ENCODE measurements around the gene FAM13A. TPM values are rescaled to one million over a fixed set of nuclear protein-coding genes. Genes with fewer than 3 reads are reported as not detected.

FAM13A gene
- total and polyA plus RNA-seq, 2 of the 8 experiments (the other 6 are each of a cell fraction or from before 2014, with no cell fraction given): 7.1 to 16.5 TPM

DNA sequence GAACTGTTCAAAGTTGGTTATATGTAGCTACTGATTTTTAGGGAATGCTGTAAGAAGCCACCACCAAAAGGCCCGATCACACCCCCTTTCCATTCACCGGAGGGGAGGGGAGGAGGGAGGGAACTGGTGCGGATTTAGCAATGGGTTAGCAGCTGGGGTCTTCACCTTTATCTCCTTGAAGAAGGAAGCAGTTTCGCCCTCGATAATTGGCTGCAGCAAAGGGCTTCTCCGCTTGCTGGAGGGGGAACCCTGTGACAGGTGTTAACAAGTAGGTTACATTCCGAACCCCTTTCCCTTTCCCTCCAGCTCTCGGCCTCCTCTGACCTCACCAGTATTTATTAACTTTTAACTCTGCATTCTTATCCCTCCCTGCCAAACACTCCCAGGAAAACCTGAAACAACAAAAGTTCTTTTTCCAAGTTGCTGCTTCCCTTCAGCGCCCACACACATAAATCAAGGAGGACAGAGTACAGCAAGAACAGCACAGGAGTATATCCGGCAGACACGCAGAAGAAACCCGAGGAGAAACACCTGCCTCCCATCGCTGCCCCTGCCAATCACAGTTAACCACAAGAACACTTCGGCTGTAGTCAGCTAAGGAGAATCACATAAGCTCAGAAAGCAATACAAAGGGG is 319.6 kb downstream of the FAM13A start (continued):
- TF ChIP-seq, protein P1, sequence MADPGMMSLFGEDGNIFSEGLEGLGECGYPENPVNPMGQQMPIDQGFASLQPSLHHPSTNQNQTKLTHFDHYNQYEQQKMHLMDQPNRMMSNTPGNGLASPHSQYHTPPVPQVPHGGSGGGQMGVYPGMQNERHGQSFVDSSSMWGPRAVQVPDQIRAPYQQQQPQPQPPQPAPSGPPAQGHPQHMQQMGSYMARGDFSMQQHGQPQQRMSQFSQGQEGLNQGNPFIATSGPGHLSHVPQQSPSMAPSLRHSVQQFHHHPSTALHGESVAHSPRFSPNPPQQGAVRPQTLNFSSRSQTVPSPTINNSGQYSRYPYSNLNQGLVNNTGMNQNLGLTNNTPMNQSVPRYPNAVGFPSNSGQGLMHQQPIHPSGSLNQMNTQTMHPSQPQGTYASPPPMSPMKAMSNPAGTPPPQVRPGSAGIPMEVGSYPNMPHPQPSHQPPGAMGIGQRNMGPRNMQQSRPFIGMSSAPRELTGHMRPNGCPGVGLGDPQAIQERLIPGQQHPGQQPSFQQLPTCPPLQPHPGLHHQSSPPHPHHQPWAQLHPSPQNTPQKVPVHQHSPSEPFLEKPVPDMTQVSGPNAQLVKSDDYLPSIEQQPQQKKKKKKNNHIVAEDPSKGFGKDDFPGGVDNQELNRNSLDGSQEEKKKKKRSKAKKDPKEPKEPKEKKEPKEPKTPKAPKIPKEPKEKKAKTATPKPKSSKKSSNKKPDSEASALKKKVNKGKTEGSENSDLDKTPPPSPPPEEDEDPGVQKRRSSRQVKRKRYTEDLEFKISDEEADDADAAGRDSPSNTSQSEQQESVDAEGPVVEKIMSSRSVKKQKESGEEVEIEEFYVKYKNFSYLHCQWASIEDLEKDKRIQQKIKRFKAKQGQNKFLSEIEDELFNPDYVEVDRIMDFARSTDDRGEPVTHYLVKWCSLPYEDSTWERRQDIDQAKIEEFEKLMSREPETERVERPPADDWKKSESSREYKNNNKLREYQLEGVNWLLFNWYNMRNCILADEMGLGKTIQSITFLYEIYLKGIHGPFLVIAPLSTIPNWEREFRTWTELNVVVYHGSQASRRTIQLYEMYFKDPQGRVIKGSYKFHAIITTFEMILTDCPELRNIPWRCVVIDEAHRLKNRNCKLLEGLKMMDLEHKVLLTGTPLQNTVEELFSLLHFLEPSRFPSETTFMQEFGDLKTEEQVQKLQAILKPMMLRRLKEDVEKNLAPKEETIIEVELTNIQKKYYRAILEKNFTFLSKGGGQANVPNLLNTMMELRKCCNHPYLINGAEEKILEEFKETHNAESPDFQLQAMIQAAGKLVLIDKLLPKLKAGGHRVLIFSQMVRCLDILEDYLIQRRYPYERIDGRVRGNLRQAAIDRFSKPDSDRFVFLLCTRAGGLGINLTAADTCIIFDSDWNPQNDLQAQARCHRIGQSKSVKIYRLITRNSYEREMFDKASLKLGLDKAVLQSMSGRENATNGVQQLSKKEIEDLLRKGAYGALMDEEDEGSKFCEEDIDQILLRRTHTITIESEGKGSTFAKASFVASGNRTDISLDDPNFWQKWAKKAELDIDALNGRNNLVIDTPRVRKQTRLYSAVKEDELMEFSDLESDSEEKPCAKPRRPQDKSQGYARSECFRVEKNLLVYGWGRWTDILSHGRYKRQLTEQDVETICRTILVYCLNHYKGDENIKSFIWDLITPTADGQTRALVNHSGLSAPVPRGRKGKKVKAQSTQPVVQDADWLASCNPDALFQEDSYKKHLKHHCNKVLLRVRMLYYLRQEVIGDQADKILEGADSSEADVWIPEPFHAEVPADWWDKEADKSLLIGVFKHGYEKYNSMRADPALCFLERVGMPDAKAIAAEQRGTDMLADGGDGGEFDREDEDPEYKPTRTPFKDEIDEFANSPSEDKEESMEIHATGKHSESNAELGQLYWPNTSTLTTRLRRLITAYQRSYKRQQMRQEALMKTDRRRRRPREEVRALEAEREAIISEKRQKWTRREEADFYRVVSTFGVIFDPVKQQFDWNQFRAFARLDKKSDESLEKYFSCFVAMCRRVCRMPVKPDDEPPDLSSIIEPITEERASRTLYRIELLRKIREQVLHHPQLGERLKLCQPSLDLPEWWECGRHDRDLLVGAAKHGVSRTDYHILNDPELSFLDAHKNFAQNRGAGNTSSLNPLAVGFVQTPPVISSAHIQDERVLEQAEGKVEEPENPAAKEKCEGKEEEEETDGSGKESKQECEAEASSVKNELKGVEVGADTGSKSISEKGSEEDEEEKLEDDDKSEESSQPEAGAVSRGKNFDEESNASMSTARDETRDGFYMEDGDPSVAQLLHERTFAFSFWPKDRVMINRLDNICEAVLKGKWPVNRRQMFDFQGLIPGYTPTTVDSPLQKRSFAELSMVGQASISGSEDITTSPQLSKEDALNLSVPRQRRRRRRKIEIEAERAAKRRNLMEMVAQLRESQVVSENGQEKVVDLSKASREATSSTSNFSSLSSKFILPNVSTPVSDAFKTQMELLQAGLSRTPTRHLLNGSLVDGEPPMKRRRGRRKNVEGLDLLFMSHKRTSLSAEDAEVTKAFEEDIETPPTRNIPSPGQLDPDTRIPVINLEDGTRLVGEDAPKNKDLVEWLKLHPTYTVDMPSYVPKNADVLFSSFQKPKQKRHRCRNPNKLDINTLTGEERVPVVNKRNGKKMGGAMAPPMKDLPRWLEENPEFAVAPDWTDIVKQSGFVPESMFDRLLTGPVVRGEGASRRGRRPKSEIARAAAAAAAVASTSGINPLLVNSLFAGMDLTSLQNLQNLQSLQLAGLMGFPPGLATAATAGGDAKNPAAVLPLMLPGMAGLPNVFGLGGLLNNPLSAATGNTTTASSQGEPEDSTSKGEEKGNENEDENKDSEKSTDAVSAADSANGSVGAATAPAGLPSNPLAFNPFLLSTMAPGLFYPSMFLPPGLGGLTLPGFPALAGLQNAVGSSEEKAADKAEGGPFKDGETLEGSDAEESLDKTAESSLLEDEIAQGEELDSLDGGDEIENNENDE (IDR thresholded peaks at IDR 0.05; ENCODE audit: insufficient replicate concordance, low read length): peak; percentile 26
- TF ChIP-seq KDM1A (IDR thresholded peaks at IDR 0.05; ENCODE audit: borderline replicate concordance, low read length) (no peak), GTF2F1 (IDR thresholded peaks at IDR 0.05; ENCODE audit: borderline replicate concordance, low read depth, low read length) (no peak), NANOG (IDR thresholded peaks at IDR 0.05; ENCODE audit: insufficient read depth, low read depth, low read length, poor library complexity, severe bottlenecking) (no peak), CREB1 (IDR thresholded peaks at IDR 0.05) (no peak)

Measured in H1 (cell line).